PC-3 (cell line): ENCODE measurements around the gene DLEC1. TPM values are rescaled to one million over a fixed set of nuclear protein-coding genes. Genes with fewer than 3 reads are reported as not detected.
A peak's percentile ranks its signal among the peaks of the same experiment; 100 is the strongest.
"Not testable (repeated sequence)": the region's sequence is repeated elsewhere in the genome, so short reads cannot be mapped to it uniquely, and the experiment has no call there.

Experiments
- ATAC-seq: fragments of 200-7000 bp; cut with Tn5 transposase; 2 replicates; pipeline ENCODE4 v1.9.1; 2020; ENCODE audit warnings: mild to moderate bottlenecking, moderate library complexity
- BruUV-seq: library from RNA; stranded (reverse); fragments of 400-500 nt; replicated peaks from 2 replicates; lab custom pipeline; 2021; lab: Mats Ljungman, UMichigan
- CTCF ChIA-PET: fragments of 300-600 bp; sonication (Branson Sonifier 250); formaldehyde crosslinking; loops from one replicate; lab custom pipeline; 2022; ENCODE audit warnings: antibody characterized with exemption; lab: Charles Lee
- POLR2A ChIA-PET: fragments of 300-600 bp; sonication (Branson Sonifier 250); formaldehyde crosslinking; loops from one replicate; lab custom pipeline; 2022; ENCODE audit warnings: antibody characterized with exemption; ENCODE audit not compliant: unreplicated experiment; lab: Charles Lee
- DNase-seq: peaks from one replicate; pipeline ENCODE4 v3.0.0-alpha.2; 2015
- H2AFZ ChIP-seq: fragments of 300-600 bp; sonication (generic); 2 replicates; pipeline ENCODE4 v1.6.0; 2016; ENCODE audit warnings: antibody characterized with exemption, low read length
- H3F3A ChIP-seq: fragments of 300-600 bp; sonication (generic); one replicate; pipeline ENCODE4 v1.6.0; 2017; ENCODE audit warnings: antibody characterized with exemption, low read length, control low read depth, mild to moderate bottlenecking; ENCODE audit not compliant: unreplicated experiment
- H3K27ac ChIP-seq: fragments of 300-600 bp; sonication (generic); 2 replicates; pipeline ENCODE4 v1.5.1; 2016; ENCODE audit warnings: mild to moderate bottlenecking, low read length
- H3K27me3 ChIP-seq: fragments of 300-600 bp; sonication (generic); 2 replicates; pipeline ENCODE4 v1.6.1; 2016; ENCODE audit warnings: low read length, mixed read lengths
- H3K36me3 ChIP-seq: fragments of 300-600 bp; sonication (generic); 2 replicates; pipeline ENCODE4 v1.6.1; 2016; ENCODE audit warnings: low read depth, mixed run types, low read length, mixed read lengths
- H3K4me1 ChIP-seq: fragments of 300-600 bp; sonication (generic); 2 replicates; pipeline ENCODE4 v1.5.1; 2016; ENCODE audit warnings: low read length; ENCODE audit not compliant: insufficient read depth
- H3K4me2 ChIP-seq: fragments of 300-600 bp; sonication (generic); 2 replicates; pipeline ENCODE4 v1.6.0; 2016; ENCODE audit warnings: low read length
- H3K4me3 ChIP-seq: fragments of 300-600 bp; sonication (generic); 2 replicates; pipeline ENCODE4 v1.5.1; 2016; ENCODE audit warnings: mild to moderate bottlenecking, low read length, mixed read lengths
- H3K79me2 ChIP-seq: fragments of 300-600 bp; sonication (generic); 2 replicates; pipeline ENCODE4 v1.6.1; 2017; ENCODE audit warnings: low read length, mixed read lengths
- H3K9ac ChIP-seq: fragments of 300-600 bp; sonication (generic); 2 replicates; pipeline ENCODE4 v1.6.0; 2016; ENCODE audit warnings: mild to moderate bottlenecking, low read length
- H3K9me2 ChIP-seq: fragments of 300-600 bp; sonication (generic); replicated peaks from 2 replicates; pipeline ENCODE4 v1.6.1; 2016; ENCODE audit warnings: mixed run types, low read length, mixed read lengths
- H3K9me3 ChIP-seq: fragments of 300-600 bp; sonication (generic); 2 replicates; pipeline ENCODE4 v1.6.1; 2016; ENCODE audit warnings: low read length, mixed read lengths
- H4K20me1 ChIP-seq: fragments of 300-600 bp; sonication (generic); 2 replicates; pipeline ENCODE4 v1.6.1; 2016; ENCODE audit warnings: low read length, mixed read lengths
- EZH2 ChIP-seq: fragments of 300-600 bp; sonication (generic); IDR thresholded peaks from one replicate; pipeline ENCODE4 v1.6.1; 2017; ENCODE audit warnings: antibody characterized with exemption, mild to moderate bottlenecking, low read length; ENCODE audit not compliant: unreplicated experiment
- EZH2phosphoT487 ChIP-seq: fragments of 300-600 bp; sonication (generic); IDR thresholded peaks from 2 replicates; pipeline ENCODE4 v1.6.1; 2018; ENCODE audit warnings: mild to moderate bottlenecking, antibody characterized with exemption, low read length, borderline replicate concordance
- intact Hi-C: fragments of 100-400 bp; cut with micrococcal nuclease; formaldehyde crosslinking; loops from 2 replicates; pipeline ENCODE4 v1.9.0; 2023
- total RNA-seq: library from RNA; depleted of rRNA; stranded (reverse); fragments of >200 nt; gene quantifications from 2 replicates; pipeline ENCODE4 v1.2.3, GENCODE V29; 2014
- TF ChIP-seq, protein P1 (sequence below): fragments of 300-600 bp; sonication (generic); conservative IDR thresholded peaks from 2 replicates; pipeline ENCODE4 v1.5.1; 2017; ENCODE audit warnings: antibody characterized with exemption, low read depth, mild to moderate bottlenecking, low read length

Gene DLEC1
- total RNA-seq, 1 experiment from 2014 or later: not detected

DNA sequence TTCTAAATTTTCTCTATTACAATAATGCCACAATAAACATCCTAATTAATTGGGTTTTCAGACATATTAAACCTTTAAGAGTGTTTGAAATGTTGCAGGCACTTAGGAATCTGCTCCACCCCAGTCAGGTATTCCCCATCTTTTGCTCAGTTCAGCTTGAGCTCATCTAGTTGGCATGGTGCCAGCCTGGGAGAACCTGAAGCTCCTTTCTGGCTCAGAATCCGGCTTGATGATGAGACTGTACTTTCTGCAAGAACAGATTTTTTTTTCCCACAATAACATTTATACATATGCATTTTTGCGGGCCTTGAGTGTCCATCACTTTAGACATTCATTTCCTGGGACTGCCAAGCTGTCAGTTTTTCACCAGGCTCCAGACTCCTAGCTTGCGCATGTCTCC lies 118.6 kb downstream of the DLEC1 start:
- intact Hi-C loops: no loop called here
- Histone ChIP-seq H3K27me3 (no peaks in the 10 kb centered on the region), H3K27ac (no peak overlapping the region), H3K36me3 (no peaks in the 10 kb centered on the region), H2AFZ (no peak overlapping the region), H3K4me3 (no peak overlapping the region), H3K9ac (no peak overlapping the region), H4K20me1 (no peaks in the 10 kb centered on the region), H3K79me2 (no peaks in the 10 kb centered on the region), H3K9me2 (no peaks in the 10 kb centered on the region), H3F3A (peaks cover 4% of the 10 kb centered on the region), H3K4me2 (peak overlapping the region; percentile 7; the same call in 1 of the 2 replicates), H3K9me3 (no peaks in the 10 kb centered on the region), H3K4me1 (peaks cover 43% of the 10 kb centered on the region)
- peak; percentile 83 for DNase-seq
- BruUV-seq: no TSS peak
- ATAC-seq: peak; percentile 52
- POLR2A ChIA-PET: interaction anchor here (0.5 to 0.7 kb wide), 2 partner anchors 16 to 21 kb away, joined by 3 to 4 read pairs; partner anchors contain the start of gene ACAA1
- CTCF ChIA-PET: no interaction called here
- TF ChIP-seq, protein P1, sequence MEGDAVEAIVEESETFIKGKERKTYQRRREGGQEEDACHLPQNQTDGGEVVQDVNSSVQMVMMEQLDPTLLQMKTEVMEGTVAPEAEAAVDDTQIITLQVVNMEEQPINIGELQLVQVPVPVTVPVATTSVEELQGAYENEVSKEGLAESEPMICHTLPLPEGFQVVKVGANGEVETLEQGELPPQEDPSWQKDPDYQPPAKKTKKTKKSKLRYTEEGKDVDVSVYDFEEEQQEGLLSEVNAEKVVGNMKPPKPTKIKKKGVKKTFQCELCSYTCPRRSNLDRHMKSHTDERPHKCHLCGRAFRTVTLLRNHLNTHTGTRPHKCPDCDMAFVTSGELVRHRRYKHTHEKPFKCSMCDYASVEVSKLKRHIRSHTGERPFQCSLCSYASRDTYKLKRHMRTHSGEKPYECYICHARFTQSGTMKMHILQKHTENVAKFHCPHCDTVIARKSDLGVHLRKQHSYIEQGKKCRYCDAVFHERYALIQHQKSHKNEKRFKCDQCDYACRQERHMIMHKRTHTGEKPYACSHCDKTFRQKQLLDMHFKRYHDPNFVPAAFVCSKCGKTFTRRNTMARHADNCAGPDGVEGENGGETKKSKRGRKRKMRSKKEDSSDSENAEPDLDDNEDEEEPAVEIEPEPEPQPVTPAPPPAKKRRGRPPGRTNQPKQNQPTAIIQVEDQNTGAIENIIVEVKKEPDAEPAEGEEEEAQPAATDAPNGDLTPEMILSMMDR: no peak
- TF ChIP-seq EZH2phosphoT487: no peak
- TF ChIP-seq EZH2: no peak

DNA sequence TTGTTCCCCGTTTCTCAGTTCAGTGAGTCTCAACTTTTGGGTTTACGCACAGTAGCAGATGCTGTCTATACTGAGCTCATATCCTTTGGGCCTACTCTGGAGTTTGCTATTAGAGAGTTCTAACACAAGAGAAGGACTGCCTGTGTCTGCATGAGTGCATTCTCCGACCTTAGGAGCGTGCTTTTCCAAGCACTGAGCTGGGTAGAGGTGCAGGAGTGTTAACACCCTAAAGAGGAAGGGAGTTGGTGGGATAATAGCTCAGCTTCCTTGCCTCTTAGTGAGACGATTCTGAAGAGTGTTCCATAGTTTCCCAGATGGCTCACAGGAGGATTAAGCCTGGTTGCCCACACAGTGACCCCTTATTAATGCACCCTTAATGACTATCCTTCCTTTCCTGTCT lies 119.5 kb downstream of the DLEC1 start:
- intact Hi-C loops: no loop called here
- POLR2A ChIA-PET: no interaction called here
- no TSS peak for BruUV-seq

DNA sequence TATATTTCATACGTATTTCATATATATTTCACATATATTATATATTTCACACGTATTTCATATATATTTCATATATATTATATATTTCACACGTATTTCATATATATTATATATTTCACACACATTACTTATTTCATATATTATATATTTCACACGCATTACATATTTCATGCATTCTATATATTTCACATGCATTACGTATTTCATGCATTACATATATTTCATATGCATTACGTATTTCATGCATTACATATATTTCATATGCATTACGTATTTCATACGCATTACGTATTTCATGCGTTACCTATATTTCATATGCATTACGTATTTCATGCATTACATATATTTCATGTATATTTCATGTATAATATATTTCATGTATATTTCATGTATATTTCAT lies 121.7 kb downstream of the DLEC1 start:
- BruUV-seq: not testable (repeated sequence)

More for the DNA sequence above, 119.5 kb downstream of the DLEC1 start:
- no peak overlapping the region for H3K4me3 ChIP-seq
- no peak overlapping the region for H3K27ac ChIP-seq
- H3K9ac ChIP-seq: no peak overlapping the region
- no peak overlapping the region for H2AFZ ChIP-seq
- no peak for DNase-seq
- H4K20me1 ChIP-seq: no peaks in the 10 kb centered on the region
- H3K79me2 ChIP-seq: no peaks in the 10 kb centered on the region
- peaks cover 35% of the 10 kb centered on the region for H3K4me1 ChIP-seq
- no peaks in the 10 kb centered on the region for H3K9me2 ChIP-seq
- H3K27me3 ChIP-seq: no peaks in the 10 kb centered on the region
- H3F3A ChIP-seq: peaks cover 4% of the 10 kb centered on the region
- no peak for ATAC-seq
- TF ChIP-seq EZH2 (no peak), EZH2phosphoT487 (no peak)
- TF ChIP-seq, protein P1: no peak
- no peaks in the 10 kb centered on the region for H3K9me3 ChIP-seq
- no peak overlapping the region for H3K4me2 ChIP-seq
- CTCF ChIA-PET: interaction anchor here (0.7 kb wide), 1 partner anchor 22 kb away, joined by 5 read pairs; the partner anchor contains the start of gene ACAA1
- H3K36me3 ChIP-seq: no peaks in the 10 kb centered on the region

More for the DNA sequence above, 121.7 kb downstream of the DLEC1 start:
- POLR2A ChIA-PET, H3K4me2 ChIP-seq, H3K36me3 ChIP-seq, H3F3A ChIP-seq, H3K27me3 ChIP-seq, H3K79me2 ChIP-seq, H3K4me3 ChIP-seq, H3K9ac ChIP-seq, H3K9me3 ChIP-seq, intact Hi-C loops, H3K9me2 ChIP-seq, H4K20me1 ChIP-seq, ATAC-seq, DNase-seq, CTCF ChIA-PET, H3K27ac ChIP-seq, H2AFZ ChIP-seq: not testable (repeated sequence)
- peaks cover 27% of the 10 kb centered on the region for H3K4me1 ChIP-seq
